A673 (cell line): ENCODE data around the gene SORL1-AS1.

Experiments used
- EZH2 ChIP-seq: fragments of 200-600 bp; sonication (generic); IDR thresholded peaks from 2 replicates; pipeline ENCODE4 v1.6.1; 2017; ENCODE audit warnings: borderline replicate concordance, low read depth, mild to moderate bottlenecking, mixed read lengths, antibody characterized with exemption, low read length; ENCODE audit not compliant: poor library complexity, severe bottlenecking
- TF ChIP-seq, protein P1 (sequence below): fragments of 300-800, 200-600 bp; sonication (generic); conservative IDR thresholded peaks from 2 replicates; pipeline ENCODE4 v1.5.1; 2017; ENCODE audit warnings: low read depth, mild to moderate bottlenecking, antibody characterized with exemption, low read length, moderate library complexity, mixed read lengths

- TF ChIP-seq, protein P1, sequence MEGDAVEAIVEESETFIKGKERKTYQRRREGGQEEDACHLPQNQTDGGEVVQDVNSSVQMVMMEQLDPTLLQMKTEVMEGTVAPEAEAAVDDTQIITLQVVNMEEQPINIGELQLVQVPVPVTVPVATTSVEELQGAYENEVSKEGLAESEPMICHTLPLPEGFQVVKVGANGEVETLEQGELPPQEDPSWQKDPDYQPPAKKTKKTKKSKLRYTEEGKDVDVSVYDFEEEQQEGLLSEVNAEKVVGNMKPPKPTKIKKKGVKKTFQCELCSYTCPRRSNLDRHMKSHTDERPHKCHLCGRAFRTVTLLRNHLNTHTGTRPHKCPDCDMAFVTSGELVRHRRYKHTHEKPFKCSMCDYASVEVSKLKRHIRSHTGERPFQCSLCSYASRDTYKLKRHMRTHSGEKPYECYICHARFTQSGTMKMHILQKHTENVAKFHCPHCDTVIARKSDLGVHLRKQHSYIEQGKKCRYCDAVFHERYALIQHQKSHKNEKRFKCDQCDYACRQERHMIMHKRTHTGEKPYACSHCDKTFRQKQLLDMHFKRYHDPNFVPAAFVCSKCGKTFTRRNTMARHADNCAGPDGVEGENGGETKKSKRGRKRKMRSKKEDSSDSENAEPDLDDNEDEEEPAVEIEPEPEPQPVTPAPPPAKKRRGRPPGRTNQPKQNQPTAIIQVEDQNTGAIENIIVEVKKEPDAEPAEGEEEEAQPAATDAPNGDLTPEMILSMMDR = no peak
- TF ChIP-seq EZH2 = no peak
Measured at GRCh38 chr11:121437018-121437685, 15.6 kb downstream of the SORL1-AS1 start.
